K562 (cell line): ENCODE results near the gene RHBDF2. TPM values are rescaled to one million over a fixed set of nuclear protein-coding genes. Genes with fewer than 3 reads are reported as not detected.

Experiments used
- ATAC-seq: fragments of 200-7000 bp; cut with Tn5 transposase; 3 replicates; pipeline ENCODE4 v1.9.1; 2020; ENCODE audit warnings: moderate library complexity
- BruUV-seq: library from RNA; stranded (reverse); fragments of 400-500 nt; replicated peaks from 2 replicates; lab custom pipeline; 2021; lab: Mats Ljungman, UMichigan
- CTCF ChIA-PET: fragments of 300-600 bp; formaldehyde crosslinking; extraction: SDS; loops from one replicate; lab custom pipeline; 2021; ENCODE audit warnings: low intra/inter-chr PET ratio; lab: Yijun Ruan, JAX
- POLR2A ChIA-PET: fragments of 300-600, 350-650 bp; sonication (Branson Sonifier 250); formaldehyde crosslinking; extraction: SDS; loops from one replicate; lab custom pipeline; 2021; ENCODE audit warnings: antibody characterized with exemption, inconsistent platforms; lab: Yijun Ruan, JAX
- DNase-seq, 4 experiments: peaks; one replicate each; pipeline versions ENCODE4 v3.0.0 to v3.0.0-alpha.2; 2011 to 2018; ENCODE audit warnings: low spot score in 3 of 4, mixed read lengths in 3 of 4; ENCODE audit errors: extremely low read depth in 1 of 4
- FAIRE-seq: peaks from 2 replicates; lab custom pipeline; 2011; peaks lifted over from hg19 to GRCh38; lab: Jason Lieb, UNC
- H2AFZ ChIP-seq: 2 replicates; pipeline ENCODE4 v1.6.0; 2011; ENCODE audit warnings: low read depth, low read length, control low read depth, inconsistent platforms
- H3K27ac ChIP-seq: fragments of 200-600 bp; 3 replicates; pipeline ENCODE4 v1.8.0; 2011; ENCODE audit warnings: low read depth, mild to moderate bottlenecking, control low read depth, inconsistent platforms, low read length, moderate library complexity, mixed read lengths; ENCODE audit errors: extremely low read depth
- H3K27me3 ChIP-seq, 2 experiments: fragments of 300-600 bp in 1 of 2; 2 replicates in 1 of 2; 3 replicates in 1 of 2; pipeline versions ENCODE4 v1.6.0 to v1.8.0; 2011; ENCODE audit warnings: inconsistent platforms in 2 of 2, low read length in 2 of 2, mild to moderate bottlenecking in 1 of 2, mixed read lengths in 1 of 2, moderate library complexity in 1 of 2; ENCODE audit not compliant: control insufficient read depth in 2 of 2, insufficient read depth in 2 of 2
- H3K36me3 ChIP-seq: fragments of 300-600 bp; 3 replicates; pipeline ENCODE4 v1.8.0; 2011; ENCODE audit warnings: mild to moderate bottlenecking, low read length, inconsistent platforms; ENCODE audit not compliant: control insufficient read depth, insufficient read depth
- H3K4me1 ChIP-seq, 2 experiments: fragments of 200-600 bp in 1 of 2; replicated peaks in 1 of 2; 2 replicates in 1 of 2; 3 replicates in 1 of 2; pipeline versions ENCODE4 v1.5.1 to v1.8.0; 2011; ENCODE audit warnings: inconsistent platforms in 2 of 2, low read length in 2 of 2, mild to moderate bottlenecking in 1 of 2, mixed read lengths in 1 of 2, moderate library complexity in 1 of 2; ENCODE audit not compliant: control insufficient read depth in 2 of 2, insufficient read depth in 2 of 2
- H3K4me2 ChIP-seq: 2 replicates; pipeline ENCODE4 v1.6.1; 2011; ENCODE audit warnings: low read length, control low read depth, inconsistent platforms, mixed read lengths; ENCODE audit not compliant: insufficient read depth
- H3K4me3 ChIP-seq: fragments of 200-600 bp; sonication (generic), shearing (Covaris generic); 2 replicates; pipeline ENCODE4 v1.5.1; 2016; ENCODE audit warnings: control low read depth, inconsistent platforms
- H3K79me2 ChIP-seq: fragments of 200-600 bp; 3 replicates; pipeline ENCODE4 v1.8.0; 2011; ENCODE audit warnings: low read length, inconsistent platforms; ENCODE audit not compliant: control insufficient read depth, insufficient read depth
- H3K9ac ChIP-seq, 2 experiments: 2 replicates each; pipeline versions ENCODE4 v1.6.0 to v1.6.1; 2011; ENCODE audit warnings: low read depth in 2 of 2, low read length in 2 of 2, control low read depth in 1 of 2, inconsistent platforms in 1 of 2, mild to moderate bottlenecking in 1 of 2, mixed read lengths in 1 of 2; ENCODE audit not compliant: insufficient read depth in 1 of 2
- H3K9me1 ChIP-seq: one replicate; pipeline ENCODE4 v1.6.0; 2011; ENCODE audit warnings: inconsistent platforms, mild to moderate bottlenecking, low read length, moderate library complexity; ENCODE audit not compliant: control insufficient read depth, insufficient read depth
- H3K9me3 ChIP-seq: replicated peaks from 2 replicates; pipeline ENCODE4 v1.5.1; 2011; ENCODE audit warnings: low read depth, low read length, inconsistent platforms; ENCODE audit not compliant: control insufficient read depth, insufficient read depth
- H4K20me1 ChIP-seq: replicated peaks from 2 replicates; pipeline ENCODE4 v1.6.1; 2011; ENCODE audit warnings: low read length, inconsistent platforms, mixed read lengths; ENCODE audit not compliant: control insufficient read depth, insufficient read depth
- MAFF ChIP-seq: IDR thresholded peaks from 2 replicates; pipeline ENCODE4 v1.6.1; 2012; ENCODE audit warnings: low read length, improper control_type of control experiment
- NR2C2 ChIP-seq, 2 experiments: fragments of 200-800 bp in 1 of 2; sonication (Bioruptor generic) in 1 of 2; sonication (generic) in 1 of 2; formaldehyde crosslinking in 1 of 2; IDR thresholded peaks; 2 replicates each; pipeline versions ENCODE4 v1.6.1 to v1.8.0; 2016 to 2022; ENCODE audit warnings: mild to moderate bottlenecking in 1 of 2, missing compliant biosample characterization in 1 of 2, missing genetic modification characterization in 1 of 2, missing genetic modification reagents in 1 of 2
- POLR2AphosphoS5 ChIP-seq: IDR thresholded peaks from 2 replicates; pipeline ENCODE4 v1.6.1; 2011; ENCODE audit warnings: mild to moderate bottlenecking, low read depth, low read length, moderate library complexity; ENCODE audit not compliant: control insufficient read depth, insufficient read depth
- RNF2 ChIP-seq: sonication (generic); IDR thresholded peaks from 2 replicates; pipeline ENCODE4 v1.6.1; 2016
- SMARCC2 ChIP-seq: fragments of 450-650 bp; IDR thresholded peaks from 2 replicates; pipeline ENCODE4 v1.6.1; 2017; ENCODE audit warnings: antibody characterized with exemption, moderate library complexity, mild to moderate bottlenecking, low read depth
- STAT5B ChIP-seq: fragments of 250-450 bp; sonication (Bioruptor Pico); IDR thresholded peaks from 2 replicates; pipeline ENCODE4 v1.8.0; 2021; ENCODE audit warnings: mild to moderate bottlenecking, inconsistent platforms
- THRB ChIP-seq: fragments of 450-650 bp; formaldehyde crosslinking; conservative IDR thresholded peaks from 2 replicates; pipeline ENCODE4 v1.4.0; 2022; ENCODE audit warnings: mild to moderate bottlenecking, missing genetic modification characterization
- ZHX1 ChIP-seq: fragments of 150-350 bp; conservative IDR thresholded peaks from 2 replicates; pipeline ENCODE4 v1.6.1; 2014; ENCODE audit warnings: low read length
- ZNF707 ChIP-seq: fragments of 250-450 bp; sonication (Bioruptor Pico); conservative IDR thresholded peaks from 2 replicates; pipeline ENCODE4 v1.8.0; 2022; ENCODE audit warnings: inconsistent platforms, mild to moderate bottlenecking, moderate library complexity
- WGBS: fragments of 100-300 bp; shearing (Covaris generic); methylation state at CpG from one replicate; pipeline ENCODE4 v1.1.6; 2016; ENCODE audit warnings: low coverage, mixed read lengths; ENCODE audit not compliant: insufficient coverage; ENCODE audit errors: missing lambda C conversion rate; 5-methylcytosine and 5-hydroxymethylcytosine counted together
- in situ Hi-C: fragments of 300-500 bp; cut with MboI; formaldehyde crosslinking; loops from 4 replicates; pipeline ENCODE4 v1.15.0; 2018; ENCODE audit warnings: inconsistent platforms, mixed read lengths
- intact Hi-C: fragments of 100-400 bp; cut with micrococcal nuclease; formaldehyde crosslinking; loops from 2 replicates; pipeline ENCODE4 v1.14.2; 2022
- polyA plus RNA-seq, 8 experiments: library from polyadenylated mRNA; depleted of rRNA in 4 of 8; stranded (reverse) in 5 of 8; unstranded in 3 of 8; fragments of >200 nt; fragmentation: Nextera tagmentation in 2 of 8; fragmentation: Illumina TruSeq in 1 of 8; extraction: Ambion mirVana in 2 of 8; extraction: Trizol in 1 of 8; gene quantifications; 2 replicates each; pipeline versions ENCODE4 v1.2.1 to v1.2.3, GENCODE V29; 2011 to 2014; ENCODE audit warnings: inconsistent platforms in 1 of 8, missing spikeins in 1 of 8
- total RNA-seq, 7 experiments: library from RNA; depleted of rRNA in 6 of 7; stranded (reverse); fragments of >200 nt in 6 of 7; fragmentation: Illumina TruSeq in 2 of 7; extraction: Trizol in 2 of 7; gene quantifications; 2 replicates each; pipeline versions ENCODE4 v1.2.1 to v1.2.3, GENCODE V29; 2011 to 2021; ENCODE audit warnings: low replicate concordance in 1 of 7

The RHBDF2 gene
- total and polyA plus RNA-seq, 9 of the 15 experiments (the other 6 are each of a cell fraction or from before 2014, with no cell fraction given), result 0.04 to 2.8 (median 1.1) TPM

DNA sequence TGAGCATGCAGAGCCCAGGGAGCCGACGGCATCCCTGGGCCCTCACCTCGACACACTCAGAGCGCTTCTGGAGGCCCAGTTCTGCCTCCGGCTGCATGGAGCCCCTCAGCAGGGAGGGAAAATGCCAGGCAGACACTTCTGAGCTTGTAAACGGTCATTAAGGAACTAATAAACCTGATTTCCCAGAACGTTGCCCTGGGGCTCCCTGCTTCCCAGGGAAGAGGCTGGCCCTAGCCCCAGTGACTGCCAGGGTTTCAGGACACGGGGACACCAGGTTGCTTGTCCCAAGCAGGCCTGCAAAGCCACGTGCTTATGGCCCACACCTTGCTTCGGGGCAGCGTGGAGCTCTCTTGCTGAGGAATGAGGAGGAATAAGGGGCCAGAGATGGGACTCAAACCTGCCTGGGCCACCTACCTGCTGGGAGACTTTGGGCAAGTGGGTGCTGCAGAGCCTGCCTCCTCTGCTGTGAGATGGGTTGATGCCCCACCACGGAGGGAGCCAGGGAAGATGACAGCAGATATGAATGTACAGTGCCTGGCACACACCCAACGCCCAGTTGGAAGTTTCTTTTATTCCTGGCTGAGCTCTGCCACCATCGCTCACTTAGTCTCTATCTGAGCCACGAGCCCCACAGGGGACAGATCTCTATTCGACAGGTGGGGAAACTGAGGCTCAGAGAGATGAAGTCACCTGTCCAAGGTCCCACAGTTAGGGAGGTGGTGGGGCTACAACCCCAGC lies 5.4 kb downstream of the RHBDF2 start:
- BruUV-seq, result no TSS peak
- in situ Hi-C loops, result no loop called here
- 34% methylated on average over 16 of the region's 16 CpGs for WGBS
- H3K9me3 ChIP-seq, result no peaks in the 10 kb centered on the region
- ChIA-PET POLR2A (interaction anchor here (0.6 to 0.8 kb wide), 2 partner anchors 10 to 62 kb away, joined by 3 to 4 read pairs; no protein-coding TSS in a partner anchor), CTCF (no interaction called here)
- no peak overlapping the region for H2AFZ ChIP-seq
- FAIRE-seq (no peak), ATAC-seq (no peak), DNase-seq (no peak)
- no peaks in the 10 kb centered on the region for H3K79me2 ChIP-seq
- no peak overlapping the region for H3K27ac ChIP-seq
- peaks cover 0 to 10% of the 10 kb centered on the region in 2 experiments; a peak in 2 of 5 replicates for H3K27me3 ChIP-seq
- no peak overlapping the region for H3K4me2 ChIP-seq
- H3K9ac ChIP-seq, result peak overlapping the region in 1 of 2 experiments; percentile 4; a peak in 1 of 4 replicates
- peaks cover 4% of the 10 kb centered on the region for H3K9me1 ChIP-seq
- no peak overlapping the region for H3K4me3 ChIP-seq
- H4K20me1 ChIP-seq, result peaks cover 10% of the 10 kb centered on the region; the same call in 1 of the 2 replicates
- intact Hi-C loops, result no loop called here
- H3K36me3 ChIP-seq, result no peaks in the 10 kb centered on the region
- H3K4me1 ChIP-seq, result peaks cover 11 to 51% of the 10 kb centered on the region in 2 experiments; a peak in 4 of 5 replicates
- TF ChIP-seq RNF2, result no peak
- TF ChIP-seq MAFF, result no peak

DNA sequence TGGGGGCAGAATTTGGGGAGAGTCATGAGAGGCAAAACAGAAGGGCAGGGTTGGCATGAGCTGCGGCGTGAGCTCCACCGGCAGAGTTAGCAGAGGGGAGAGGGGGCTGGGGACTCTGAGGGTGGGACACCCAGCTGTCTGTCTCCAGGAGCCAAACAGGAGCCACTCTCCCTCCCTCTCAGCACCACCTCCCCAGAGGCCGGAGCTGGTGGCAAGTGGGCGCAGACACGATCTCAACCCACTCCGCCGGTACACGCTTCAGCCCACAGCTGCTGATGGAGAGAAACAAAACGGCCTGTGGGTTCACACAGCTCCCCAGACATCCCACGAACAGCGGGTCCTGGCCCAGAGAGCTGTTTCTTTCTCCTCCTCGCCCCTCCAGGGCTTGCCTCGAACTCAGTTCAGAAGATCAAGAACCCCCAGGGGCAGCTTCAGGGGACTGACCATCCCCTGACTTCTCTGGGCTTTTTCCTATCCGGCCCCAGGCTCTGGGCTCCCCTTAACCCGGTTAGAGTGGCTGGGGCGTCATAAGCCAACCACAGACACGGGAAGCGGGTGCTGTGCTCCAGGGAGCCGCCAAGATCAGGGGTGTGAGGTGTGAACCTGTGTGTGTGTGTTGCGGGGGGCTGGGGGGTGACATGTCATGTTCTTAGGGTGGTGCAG lies 7.6 kb downstream of the RHBDF2 start:
- FAIRE-seq, result no peak
- no peak overlapping the region for H2AFZ ChIP-seq
- intact Hi-C loops, result no loop called here
- TF ChIP-seq ZNF707 (no peak), POLR2AphosphoS5 (no peak), THRB (CRISPR knock-in tag) (no peak), ZHX1 (no peak), STAT5B (CRISPR knock-in tag) (no peak), NR2C2 (CRISPR knock-in tag; IDR thresholded peaks at IDR 0.05) (no peak), NR2C2 (tag; IDR thresholded peaks at IDR 0.05) (no peak), SMARCC2 (no peak)

More for the DNA sequence above, 7.6 kb downstream of the RHBDF2 start:
- Histone ChIP-seq H3K27me3 (peaks cover 0 to 10% of the 10 kb centered on the region in 2 experiments; a peak in 2 of 5 replicates), H4K20me1 (peaks cover 10% of the 10 kb centered on the region; the same call in 1 of the 2 replicates), H3K9me1 (no peaks in the 10 kb centered on the region), H3K4me2 (no peak overlapping the region), H3K36me3 (no peaks in the 10 kb centered on the region), H3K4me1 (peaks cover 5 to 45% of the 10 kb centered on the region in 2 experiments; a peak in 4 of 5 replicates), H3K27ac (no peak overlapping the region), H3K4me3 (no peak overlapping the region), H3K79me2 (no peaks in the 10 kb centered on the region), H3K9ac (peak overlapping the region in 1 of 2 experiments; percentile 65; a peak in 2 of 4 replicates), H3K9me3 (no peaks in the 10 kb centered on the region)
- 40% methylated on average over 19 of the region's 21 CpGs for WGBS
- in situ Hi-C loops, result no loop called here
- POLR2A ChIA-PET, result interaction anchor here (0.6 to 1.3 kb wide), 8 partner anchors 8 to 180 kb away, joined by 3 to 7 read pairs (median 4); partner anchors contain the start of gene RHBDF2
- ATAC-seq, result no peak
- DNase-seq, result no peak
- BruUV-seq, result no TSS peak
- CTCF ChIA-PET, result no interaction called here
